Activated CD4-positive, CD25-positive, alpha-beta regulatory T cell treated with anti-CD3 and anti-CD28 coated beads, Interleukin-2, amount 50 U/mL, for 24 hours (primary cell): ENCODE data around the gene DCUN1D1.

ENCODE experiments used
- ATAC-seq, 2 donors: fragments of 150-1000 bp; cut with Tn5 transposase; one replicate each; pipeline ENCODE4 v1.10.0; 2021; ENCODE audit warnings: mild to moderate bottlenecking in 1 of 2, moderate library complexity in 1 of 2

Gene DCUN1D1

GRCh38 chr3:182935803-182936202 lies 44.5 kb downstream of the DCUN1D1 start:
- ATAC-seq: no peak

DNA sequence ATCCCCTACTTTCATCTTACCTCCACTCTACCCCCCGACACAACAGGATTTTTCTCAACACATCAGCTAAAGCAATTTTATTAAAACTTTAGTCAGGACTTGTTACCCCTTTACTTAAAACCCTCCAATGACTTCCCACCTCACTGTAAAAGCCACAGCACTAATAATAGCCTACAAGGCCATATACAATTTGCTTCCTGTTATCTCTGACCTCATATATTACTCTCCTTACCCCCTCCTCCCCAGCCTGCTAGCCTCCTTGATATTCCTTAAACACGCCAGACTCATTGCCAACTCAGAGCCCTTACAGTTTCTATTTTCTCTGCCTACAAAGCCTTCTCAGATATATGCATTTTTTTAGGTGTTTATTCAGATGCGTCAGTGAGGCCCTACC lies 54.4 kb downstream of the DCUN1D1 start:
- no peak for ATAC-seq

DNA sequence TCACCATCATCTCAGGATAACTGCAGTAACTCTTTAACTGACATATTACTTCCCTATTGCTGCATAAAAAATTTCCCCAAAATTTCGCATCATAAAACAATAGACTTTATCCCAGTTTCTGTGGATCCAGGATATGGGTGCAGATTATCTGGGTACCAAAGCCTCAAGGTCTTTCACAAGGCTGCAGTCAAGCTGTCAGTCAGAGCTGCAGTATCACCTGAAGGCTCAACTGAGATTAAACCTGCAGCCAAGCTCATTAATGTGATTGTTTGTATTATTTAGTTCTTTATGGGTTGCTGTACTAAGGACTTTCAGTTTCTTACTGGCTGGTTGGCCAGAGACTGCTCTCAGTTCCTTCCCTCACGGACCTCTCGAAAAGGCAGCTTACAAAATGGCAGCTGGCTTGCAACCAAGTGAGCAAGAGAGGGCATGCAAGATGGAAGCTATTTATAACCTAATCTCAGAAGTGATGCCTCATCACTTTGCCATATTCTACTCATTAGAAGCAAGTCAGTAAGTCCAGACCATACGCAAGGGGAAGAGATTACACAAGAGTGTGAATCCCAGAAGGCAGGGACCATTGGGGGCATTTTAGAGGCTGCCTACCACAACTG lies 54.9 kb downstream of the DCUN1D1 start:
- ATAC-seq: no peak

GRCh38 chr3:182921665-182922355 lies 58.5 kb downstream of the DCUN1D1 start:
- no peak for ATAC-seq

GRCh38 chr3:182920515-182921084 lies 59.7 kb downstream of the DCUN1D1 start:
- ATAC-seq: no peak

GRCh38 chr3:182919866-182920357 lies 60.4 kb downstream of the DCUN1D1 start:
- ATAC-seq: no peak

DNA sequence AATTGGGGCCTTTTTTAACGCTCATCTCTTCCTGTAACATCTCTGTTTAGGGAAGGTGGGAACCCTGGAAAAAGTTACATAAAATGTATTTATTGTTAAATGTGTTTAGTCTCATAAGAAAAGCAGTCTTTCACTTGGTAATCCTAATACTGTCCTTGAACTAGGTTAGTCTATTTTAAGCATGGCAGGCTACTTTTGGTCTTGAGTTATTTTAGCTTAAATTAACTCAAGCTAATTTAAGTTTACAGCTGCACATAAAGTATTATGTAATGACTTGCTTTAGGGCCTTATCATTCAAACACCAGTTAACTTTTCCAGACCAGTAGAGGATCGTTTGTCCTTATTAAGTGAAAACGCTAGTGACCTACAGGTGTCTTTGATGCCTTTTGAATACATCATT lies 63.2 kb downstream of the DCUN1D1 start:
- ATAC-seq: no peak

DNA sequence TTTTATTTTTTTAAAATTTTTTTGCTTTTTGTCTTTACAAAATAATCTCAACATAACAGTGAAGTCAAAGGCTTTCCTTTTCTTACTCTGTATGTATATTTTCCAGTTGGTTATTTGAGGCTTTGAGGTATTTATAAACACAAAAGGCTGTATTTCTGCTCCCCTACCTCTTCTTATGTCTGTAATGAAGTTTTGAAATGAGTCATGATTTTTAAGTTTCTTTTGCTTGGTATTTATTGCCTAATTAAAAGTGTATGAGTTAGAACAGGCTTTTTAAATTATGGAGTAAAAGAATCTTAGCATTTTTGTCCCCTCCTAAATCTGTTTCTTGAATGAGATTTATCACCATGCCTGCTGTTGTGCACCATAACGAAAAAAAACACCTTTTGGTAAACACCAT lies 66.0 kb downstream of the DCUN1D1 start:
- peak; percentile 51 to 61 for ATAC-seq

GRCh38 chr3:182913889-182914288 lies 66.4 kb downstream of the DCUN1D1 start:
- peak; percentile 47 to 58 for ATAC-seq

DNA sequence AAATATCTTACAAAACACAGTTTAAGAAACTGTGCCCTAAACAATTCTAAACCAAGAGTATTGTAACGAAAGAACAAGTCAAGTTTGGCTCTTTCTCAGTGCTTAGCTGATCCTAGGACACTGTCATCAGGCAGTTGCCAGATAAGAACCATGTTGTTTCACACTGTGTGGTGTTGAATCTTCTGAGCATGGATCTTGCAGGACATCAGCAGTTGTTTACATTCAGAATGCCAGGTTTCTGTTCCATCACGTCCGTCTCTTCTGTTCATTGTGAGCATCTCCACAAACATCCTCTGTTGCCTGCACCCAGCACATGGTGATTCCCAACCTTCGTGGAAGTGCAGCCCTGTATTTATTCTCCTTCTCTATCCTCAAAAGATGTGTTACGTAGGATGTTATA lies 67.9 kb downstream of the DCUN1D1 start:
- no peak for ATAC-seq

- ATAC-seq: no peak
Observed at GRCh38 chr3:182911782-182912111, 68.6 kb downstream of the DCUN1D1 start.

DNA sequence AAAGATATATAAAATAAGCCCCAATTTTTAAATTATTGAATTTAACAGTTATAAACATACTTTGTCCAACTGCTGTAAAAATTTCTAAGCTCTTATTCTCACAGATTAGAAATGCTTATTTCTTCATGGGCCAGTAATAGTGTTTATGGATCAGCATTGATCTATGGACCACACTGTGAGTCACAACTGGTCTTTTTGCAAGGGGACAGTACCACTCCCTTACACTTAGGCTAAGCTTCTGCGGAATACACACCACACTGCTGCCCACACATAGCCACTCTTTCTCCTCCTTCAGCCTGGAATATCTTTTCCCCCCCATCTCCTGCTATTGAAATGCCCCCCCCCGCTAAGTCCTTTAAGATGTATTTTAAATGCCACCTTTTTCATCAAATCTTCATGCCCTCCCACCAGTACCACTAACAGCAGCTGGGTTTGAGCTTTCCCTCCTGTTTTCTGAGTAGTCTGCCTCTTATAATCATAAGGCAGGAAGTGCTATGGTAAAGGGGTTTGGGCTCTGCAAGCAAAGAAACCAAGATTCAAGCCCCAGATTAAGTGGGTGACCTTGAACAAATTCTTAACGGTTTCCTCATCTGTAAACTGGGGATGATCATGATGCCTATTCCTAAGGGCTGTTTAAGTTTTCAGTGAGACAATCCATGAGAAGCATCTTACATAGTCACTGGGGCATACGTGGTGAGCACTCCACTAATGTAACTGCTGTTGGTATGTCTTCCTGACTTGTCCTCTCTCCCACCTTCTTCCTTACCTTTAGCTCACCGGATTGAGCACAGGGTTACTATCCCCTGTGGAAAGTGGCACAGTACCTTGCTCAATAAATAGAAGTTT lies 69.2 kb downstream of the DCUN1D1 start:
- peak in 1 of 2 donors; percentile 21 for ATAC-seq

DNA sequence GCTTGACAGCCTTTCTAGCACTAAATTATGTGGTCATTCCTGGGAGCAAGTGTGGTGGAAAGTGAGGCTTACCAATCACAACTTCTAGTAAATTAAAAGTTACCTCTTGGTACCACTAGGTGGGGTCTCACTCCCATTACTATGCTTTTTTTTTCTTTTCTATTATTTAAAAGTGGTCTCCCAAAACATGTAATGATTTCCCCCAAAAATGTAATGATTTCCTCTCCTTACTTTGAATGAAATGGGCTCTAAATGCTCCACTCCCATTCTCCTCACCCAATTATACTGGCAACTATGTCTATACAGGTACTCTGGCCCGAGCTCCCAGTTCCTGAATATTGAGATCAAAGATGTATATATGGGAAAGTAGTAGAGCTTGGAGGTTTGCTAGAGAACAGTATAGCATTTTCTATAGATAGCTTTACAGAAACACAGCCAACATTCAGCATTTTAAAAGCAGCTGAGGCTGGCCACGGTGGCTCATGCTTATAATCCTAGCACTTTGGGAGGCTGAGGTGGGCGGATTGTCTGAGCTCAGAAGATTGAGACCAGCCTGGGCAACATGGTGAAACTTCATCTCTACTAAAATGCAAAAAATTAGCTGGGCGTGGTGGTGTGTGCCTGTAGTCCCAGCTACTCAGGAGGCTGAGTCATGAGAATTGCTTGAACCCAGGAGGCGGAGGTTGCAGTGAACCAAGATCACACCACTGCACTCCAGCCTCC lies 70.9 kb downstream of the DCUN1D1 start:
- ATAC-seq: no peak

DNA sequence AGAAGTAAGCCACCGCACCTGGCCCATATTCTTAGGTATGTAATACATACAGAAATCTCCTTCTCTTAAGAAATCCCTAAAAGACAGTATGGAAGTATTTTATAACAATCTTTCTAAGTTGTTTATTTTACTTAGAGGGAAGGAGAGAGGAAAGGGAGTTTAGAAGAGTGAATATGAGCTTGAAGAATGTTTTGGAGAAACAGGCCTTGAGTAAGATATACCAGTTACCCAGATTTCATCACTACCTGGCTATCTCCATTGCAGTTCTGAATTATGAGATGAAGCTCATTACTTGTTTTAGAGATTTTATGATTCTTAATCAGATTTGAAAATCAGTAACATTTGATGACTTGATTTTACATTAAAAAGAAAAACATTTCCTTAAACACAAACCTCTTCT lies 71.9 kb downstream of the DCUN1D1 start:
- no peak for ATAC-seq

GRCh38 chr3:182906036-182906435 lies 74.3 kb downstream of the DCUN1D1 start:
- no peak for ATAC-seq

- ATAC-seq: no peak
Observed at GRCh38 chr3:182905623-182906022, 74.7 kb downstream of the DCUN1D1 start.

DNA sequence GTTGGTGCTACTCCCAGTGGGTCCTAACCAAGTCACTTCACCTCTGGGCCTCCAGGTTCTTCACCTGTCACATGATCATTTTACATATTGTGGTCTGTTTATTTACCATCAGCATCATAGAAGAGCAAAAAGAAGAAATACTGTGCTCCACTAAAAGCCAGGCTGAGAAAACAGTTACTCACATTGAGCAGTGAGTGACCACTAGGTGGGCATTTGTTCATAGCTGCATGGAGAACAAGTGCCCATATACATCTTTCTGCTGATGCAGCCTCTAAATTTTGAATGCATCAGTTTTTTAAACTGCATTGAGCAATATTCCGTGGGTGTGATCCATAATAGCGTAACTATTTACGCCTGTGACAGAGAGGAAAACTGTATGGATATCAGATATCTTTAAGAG lies 76.2 kb downstream of the DCUN1D1 start:
- ATAC-seq: no peak

DNA sequence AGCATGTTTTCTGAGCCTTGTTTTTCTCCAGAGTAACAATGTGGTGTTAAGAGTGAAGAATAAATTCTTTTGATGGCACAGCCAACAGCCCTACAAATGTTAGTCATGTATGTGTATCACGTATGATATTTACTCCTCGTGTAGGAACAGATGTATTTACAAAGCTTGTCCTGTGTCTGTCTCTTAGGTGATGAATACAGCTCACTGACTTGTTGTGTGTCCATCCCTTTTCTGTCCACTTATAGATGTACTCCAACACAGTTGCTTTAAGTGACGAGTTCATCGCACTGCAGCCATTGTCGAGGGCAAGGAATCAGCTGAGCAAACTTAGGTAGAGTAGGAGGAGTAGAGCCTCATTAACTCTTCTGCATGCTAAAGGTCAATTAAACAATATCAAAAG lies 78.1 kb downstream of the DCUN1D1 start:
- ATAC-seq: no peak

GRCh38 chr3:182896553-182896952 lies 83.8 kb downstream of the DCUN1D1 start:
- no peak for ATAC-seq

GRCh38 chr3:182895513-182896112 lies 84.7 kb downstream of the DCUN1D1 start:
- no peak for ATAC-seq

DNA sequence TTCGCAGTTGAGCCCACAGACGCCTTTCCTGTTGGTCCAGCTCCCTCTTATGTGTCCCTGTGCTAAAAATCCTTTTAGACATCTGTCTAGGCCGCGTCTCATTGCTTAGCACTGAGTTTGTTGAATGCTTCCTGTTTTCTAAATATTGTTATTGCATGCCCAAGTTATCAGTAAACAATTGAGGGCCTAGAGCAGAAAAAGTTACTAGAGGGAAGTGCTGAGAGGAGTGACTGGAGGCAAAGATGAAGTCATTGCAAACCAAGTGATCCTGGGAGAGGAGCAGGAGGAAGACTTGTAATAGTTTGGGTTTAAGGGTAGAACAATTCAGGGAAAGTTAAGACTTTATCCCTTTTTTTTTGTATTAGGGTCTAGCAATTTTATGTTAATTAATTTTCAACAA lies 88.1 kb downstream of the DCUN1D1 start:
- ATAC-seq: no peak

DNA sequence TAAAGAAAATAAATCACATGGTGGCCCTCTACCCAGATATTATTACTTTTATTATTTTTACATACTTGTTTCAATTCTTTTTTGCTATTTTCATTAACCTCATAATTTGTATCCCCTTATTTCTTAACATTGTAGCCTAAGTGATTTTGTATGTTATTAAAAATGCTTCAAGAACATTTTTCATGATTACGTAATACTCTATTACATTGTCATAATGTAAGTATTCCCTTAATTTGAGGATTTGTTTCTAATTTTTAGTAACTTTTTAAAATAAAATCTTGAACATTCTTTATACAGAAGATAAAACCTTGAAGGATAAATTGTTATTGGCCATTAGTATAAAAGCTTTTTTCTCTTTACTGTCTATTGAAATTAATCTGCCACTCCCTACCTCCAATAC lies 89.0 kb downstream of the DCUN1D1 start:
- ATAC-seq: no peak
